Astrocyte of the cerebellum (primary cell): ENCODE results near the gene ARFGAP2.

Experiments
- DNase-seq: peaks from one replicate; pipeline ENCODE4 v3.0.0-alpha.2; 2011; ENCODE audit warnings: low read depth
- H3K4me3 ChIP-seq: 2 replicates; pipeline ENCODE4 v1.5.1; 2011; ENCODE audit warnings: mild to moderate bottlenecking, low read depth, low read length, moderate library complexity
- CTCF ChIP-seq: IDR thresholded peaks from 2 replicates; pipeline ENCODE4 v1.5.1; 2012; ENCODE audit warnings: low read length, low read depth, moderate library complexity, mild to moderate bottlenecking; ENCODE audit errors: missing control alignments
- in situ Hi-C: cut with HindIII; loops from 2 replicates; pipeline ENCODE4 v1.10.0; 2017; ENCODE audit warnings: low sequenced_read_pairs

Gene ARFGAP2

GRCh38 chr11:47171061-47171838 lies 5.4 kb downstream of the ARFGAP2 start:
- in situ Hi-C loops: no loop called here
- no peak for DNase-seq
- TF ChIP-seq CTCF: no peak
- H3K4me3 ChIP-seq: no peak overlapping the region

GRCh38 chr11:47166368-47166767 lies 10.3 kb downstream of the ARFGAP2 start:
- no peak for TF ChIP-seq CTCF
- H3K4me3 ChIP-seq: no peak overlapping the region
- in situ Hi-C loops: no loop called here
- DNase-seq: no peak

GRCh38 chr11:47165253-47165840 lies 11.3 kb downstream of the ARFGAP2 start:
- in situ Hi-C loops: no loop called here
- DNase-seq: no peak
- TF ChIP-seq CTCF: no peak
- H3K4me3 ChIP-seq: no peak overlapping the region

GRCh38 chr11:47164321-47164720 lies 12.4 kb downstream of the ARFGAP2 start:
- H3K4me3 ChIP-seq: no peak overlapping the region
- in situ Hi-C loops: no loop called here
- no peak for TF ChIP-seq CTCF
- no peak for DNase-seq

GRCh38 chr11:47163898-47164297 lies 12.8 kb downstream of the ARFGAP2 start:
- no peak overlapping the region for H3K4me3 ChIP-seq
- no peak for DNase-seq
- in situ Hi-C loops: no loop called here
- TF ChIP-seq CTCF: no peak

- no peak overlapping the region for H3K4me3 ChIP-seq
- in situ Hi-C loops: no loop called here
- no peak for TF ChIP-seq CTCF
- DNase-seq: no peak
Observed at GRCh38 chr11:47163193-47163592, 13.5 kb downstream of the ARFGAP2 start.
